Left cardiac atrium (tissue), 4 donors: ENCODE data around the gene WDPCP. TPM values are rescaled to one million over a fixed set of nuclear protein-coding genes. Genes with fewer than 3 reads are reported as not detected.
"Not testable (repeated sequence)": the region's sequence is repeated elsewhere in the genome, so short reads cannot be mapped to it uniquely, and the experiment has no call there.

Experiments used
- ATAC-seq, 2 donors: fragments of 200-7000 bp; cut with Tn5 transposase; one replicate each; pipeline ENCODE4 v1.9.1; 2020; ENCODE audit warnings: mild to moderate bottlenecking in 2 of 2, moderate library complexity in 2 of 2
- DNase-seq: peaks from one replicate; pipeline ENCODE4 v3.0.0-alpha.2; 2020
- intact Hi-C, 2 donors: fragments of 100-400 bp; cut with DNase I; formaldehyde crosslinking; loops; one replicate each; pipeline versions ENCODE4 v1.14.1 to v1.15.1; 2022 to 2023
- total RNA-seq, 2 donors: library from RNA; stranded (reverse); fragmentation: NEBNext Ultra II Directional; extraction: Animal tissue kit (Norgen Biotek cat#: 25700); gene quantifications; one replicate each; pipeline ENCODE4 v1.2.1, GENCODE V29; 2021
- donor health status: DM: no; HTN: yes; CAD: no.
- donor health status: DM: no; HTN: yes; CAD: no; lungs with severe emphysema.
- donor health status: DM: yes; HTN: yes; CAD: no.
- donor health status: Dilated cardiomyopathy.

WDPCP gene
- total RNA-seq, 2 donors from 2014 or later, result 12.4 to 13.9 TPM

- DNase-seq, intact Hi-C loops, ATAC-seq: not testable (repeated sequence)
These were observed 30.5 kb downstream of the WDPCP start for GRCh38 chr2:63557819-63558218.

DNA sequence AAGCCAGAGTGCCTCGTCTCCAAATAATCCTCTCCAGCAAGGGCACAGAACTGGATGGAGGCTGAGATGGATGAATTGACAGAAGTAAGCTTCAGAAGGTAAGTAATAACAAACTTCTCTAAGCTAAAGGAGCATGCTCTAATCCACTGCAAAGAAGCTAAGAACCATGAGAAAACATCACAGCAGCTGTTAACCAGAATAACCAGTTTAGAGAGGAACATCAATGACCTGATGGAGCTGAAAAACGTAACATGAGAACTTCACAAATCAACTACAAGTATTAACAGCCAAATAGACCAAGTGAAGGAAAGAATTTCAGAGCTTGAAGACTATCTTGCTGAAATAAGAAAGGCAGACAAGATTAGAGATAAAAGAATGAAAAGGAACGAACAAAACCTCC is 32.3 kb downstream of the WDPCP start:
- ATAC-seq, result no peak
- DNase-seq, result no peak
- intact Hi-C loops, result no loop called here

DNA sequence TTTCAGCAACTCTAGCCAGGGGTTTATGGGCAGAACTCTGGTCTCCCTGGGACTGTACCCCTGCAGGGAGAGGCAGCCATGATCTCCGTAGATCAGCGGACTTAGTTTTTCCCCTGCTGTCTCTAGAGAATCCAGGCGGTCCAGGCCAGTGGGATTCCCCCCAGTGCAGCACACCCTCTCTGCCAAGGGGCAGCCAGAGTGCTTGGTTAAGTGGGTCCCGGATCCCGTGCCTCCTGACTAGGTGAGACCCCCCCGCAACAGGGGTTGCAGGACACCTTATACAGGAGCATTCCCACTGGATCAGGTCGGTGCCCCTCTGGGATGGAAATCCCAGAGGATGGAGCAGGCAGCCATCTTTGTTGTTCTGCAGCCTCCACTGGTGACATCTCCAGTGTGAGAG is 33.0 kb downstream of the WDPCP start:
- intact Hi-C loops, result no loop called here
- ATAC-seq, result no peak

DNA sequence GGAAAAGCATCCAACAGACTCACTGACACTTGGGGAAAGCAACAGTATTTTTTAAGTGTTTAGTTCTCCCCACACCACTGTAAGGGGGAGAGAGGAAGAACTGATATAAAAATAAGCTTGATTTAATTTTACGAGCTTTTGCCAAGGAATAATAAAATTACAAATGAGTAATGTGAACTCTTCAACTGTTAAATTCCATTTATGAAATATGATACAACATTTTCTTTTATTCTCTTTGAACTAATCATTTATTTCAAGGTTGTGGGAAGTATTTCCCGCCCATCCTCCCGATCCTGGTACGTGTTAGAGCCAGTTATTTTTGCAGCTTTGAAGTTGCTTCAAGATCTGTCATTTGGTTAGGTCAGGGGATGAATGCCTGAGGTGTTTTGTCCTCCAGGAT is 35.2 kb downstream of the WDPCP start:
- intact Hi-C loops, result no loop called here
- DNase-seq, result no peak
- peak in 1 of 2 donors; percentile 77 for ATAC-seq

More for the DNA sequence above, 33.0 kb downstream of the WDPCP start:
- DNase-seq, result no peak

DNA sequence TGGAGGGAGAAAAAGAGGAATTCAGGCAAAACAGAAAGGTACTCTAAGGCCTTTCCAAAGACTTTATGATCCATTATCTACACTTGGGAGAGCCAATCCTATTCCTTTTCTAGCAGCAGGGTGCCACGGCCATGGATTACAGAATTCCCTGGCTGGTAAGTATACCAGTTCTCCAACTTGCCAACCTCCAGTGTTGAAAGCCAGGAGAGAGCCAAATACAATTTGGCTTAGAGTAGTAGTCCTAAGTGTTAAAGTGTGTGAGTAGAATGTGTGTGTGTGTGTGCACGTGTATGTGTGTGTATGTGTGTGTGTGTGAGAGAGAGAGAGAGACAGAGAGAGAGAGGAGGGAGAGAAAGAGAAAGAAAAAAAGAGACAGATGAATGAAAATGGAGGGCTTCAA is 43.3 kb downstream of the WDPCP start:
- DNase-seq (peak; percentile 22), ATAC-seq (peak in 1 of 2 donors; percentile 99)
- intact Hi-C loops, result no loop called here

DNA sequence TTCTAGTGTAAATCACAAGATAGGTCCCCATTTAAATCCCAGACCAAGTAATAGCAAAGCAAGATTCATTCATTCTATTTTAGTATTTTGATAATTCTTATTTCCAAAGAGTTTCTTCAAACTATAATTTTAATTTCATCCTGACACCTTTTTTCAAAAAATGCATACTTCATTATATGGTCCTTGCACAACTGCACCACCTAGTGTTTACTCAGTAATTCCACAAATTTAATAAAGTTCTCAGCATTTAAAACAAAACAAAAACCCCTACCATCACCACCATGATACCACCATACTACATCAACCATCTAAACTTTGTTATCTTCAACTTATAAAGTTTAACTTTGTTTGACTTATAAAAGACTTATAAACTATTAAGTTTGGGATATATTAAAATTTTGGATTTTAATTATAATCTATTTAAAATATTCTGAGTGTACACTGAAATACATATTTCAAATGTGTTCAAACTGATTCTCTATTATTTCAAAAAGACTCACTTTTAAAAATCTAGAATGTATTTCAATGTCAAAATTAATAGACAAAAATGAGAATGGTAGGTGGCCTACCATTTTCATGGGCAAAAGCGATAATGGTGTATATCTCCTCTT is 44.2 kb downstream of the WDPCP start:
- intact Hi-C loops, result no loop called here
- DNase-seq (no peak), ATAC-seq (no peak)

DNA sequence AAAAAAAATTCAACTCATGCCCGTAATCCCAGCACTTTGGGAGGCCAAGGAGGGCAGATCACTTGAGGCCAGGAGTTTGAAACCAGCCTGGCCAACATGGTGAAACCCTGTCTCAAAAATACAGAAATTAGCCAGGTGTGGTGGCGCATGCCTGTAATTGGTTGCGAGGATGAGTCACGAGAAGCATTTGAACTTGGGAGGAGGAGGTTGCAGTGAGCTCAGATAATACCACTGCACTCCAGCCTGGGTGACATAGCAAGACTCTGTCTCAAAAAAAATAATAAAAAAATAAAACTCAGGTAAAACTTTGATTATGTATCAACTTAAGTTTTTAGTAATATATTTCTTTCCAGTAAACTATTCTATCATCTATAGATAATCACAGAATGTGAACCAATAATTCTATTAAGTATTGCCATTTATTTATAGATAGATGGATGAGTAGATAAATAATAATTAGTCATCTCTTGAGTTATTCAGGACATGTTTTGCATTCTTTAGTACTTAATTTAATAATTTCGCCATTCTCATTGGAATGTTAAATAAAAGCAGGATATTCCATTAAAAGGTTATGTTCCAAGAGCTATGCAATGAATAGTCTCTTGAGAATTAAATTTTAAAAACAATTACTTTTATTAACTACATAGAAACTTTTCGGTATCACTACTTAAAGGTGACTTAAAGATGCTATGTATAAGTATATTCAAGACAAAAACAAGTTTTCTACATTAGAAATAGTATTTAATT is 48.7 kb downstream of the WDPCP start:
- ATAC-seq (no peak), DNase-seq (no peak)
- intact Hi-C loops, result no loop called here

- no peak for DNase-seq
- intact Hi-C loops, result no loop called here
- ATAC-seq, result no peak
These were observed 49.9 kb downstream of the WDPCP start for GRCh38 chr2:63538390-63538789.

DNA sequence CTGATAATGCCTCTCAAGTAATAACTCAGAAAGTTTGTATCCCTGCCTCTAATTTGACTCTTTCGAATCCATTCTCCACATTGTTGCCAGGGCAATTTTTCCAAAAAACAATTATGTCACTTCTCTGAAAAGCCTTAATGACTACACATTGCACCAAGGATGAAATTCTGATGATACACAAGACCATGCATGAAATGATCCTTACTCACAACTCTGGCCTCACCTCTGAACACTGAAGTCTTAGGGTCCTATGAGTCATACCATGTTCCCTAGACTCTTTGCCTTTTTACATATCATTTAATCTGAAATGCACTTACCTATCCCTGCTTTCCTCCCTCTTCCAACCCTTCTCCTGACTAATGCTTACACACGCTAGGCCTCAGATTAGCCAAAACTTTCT is 51.0 kb downstream of the WDPCP start:
- DNase-seq (no peak), ATAC-seq (no peak)
- intact Hi-C loops, result no loop called here

DNA sequence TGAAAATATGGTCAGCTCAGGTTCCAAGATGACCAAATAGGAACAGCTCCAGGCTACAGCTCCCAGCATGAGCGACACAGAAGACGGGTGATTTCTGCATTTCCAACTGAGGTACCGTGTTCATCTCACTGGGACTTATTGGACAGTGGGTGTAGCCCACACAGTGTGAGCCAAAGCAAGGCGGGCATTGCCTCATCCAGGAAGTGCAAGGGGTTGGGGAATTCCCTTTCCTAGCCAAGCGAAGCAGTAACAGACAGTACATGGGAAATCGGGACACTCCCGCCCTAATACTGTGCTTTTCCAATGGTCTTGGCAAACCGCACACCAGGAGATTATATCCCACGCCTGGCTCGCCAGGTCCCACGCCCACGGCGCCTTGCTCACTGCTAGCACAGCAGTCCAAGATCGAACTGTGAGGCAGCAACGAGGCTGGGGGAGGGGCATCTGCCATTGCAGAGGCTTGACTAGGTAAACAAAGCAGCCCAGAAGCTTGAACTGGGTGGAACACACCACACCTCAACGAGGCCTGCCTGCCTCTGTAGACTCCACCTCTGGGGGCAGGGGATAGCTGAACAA is 57.5 kb downstream of the WDPCP start:
- ATAC-seq (no peak), DNase-seq (no peak)
- intact Hi-C loops, result no loop called here

GRCh38 chr2:63525905-63526304 is 62.4 kb downstream of the WDPCP start:
- DNase-seq (no peak), ATAC-seq (no peak)
- intact Hi-C loops, result no loop called here

- intact Hi-C loops, result no loop called here
- DNase-seq (no peak), ATAC-seq (no peak)
These were observed 65.3 kb downstream of the WDPCP start for GRCh38 chr2:63522950-63523349.

DNA sequence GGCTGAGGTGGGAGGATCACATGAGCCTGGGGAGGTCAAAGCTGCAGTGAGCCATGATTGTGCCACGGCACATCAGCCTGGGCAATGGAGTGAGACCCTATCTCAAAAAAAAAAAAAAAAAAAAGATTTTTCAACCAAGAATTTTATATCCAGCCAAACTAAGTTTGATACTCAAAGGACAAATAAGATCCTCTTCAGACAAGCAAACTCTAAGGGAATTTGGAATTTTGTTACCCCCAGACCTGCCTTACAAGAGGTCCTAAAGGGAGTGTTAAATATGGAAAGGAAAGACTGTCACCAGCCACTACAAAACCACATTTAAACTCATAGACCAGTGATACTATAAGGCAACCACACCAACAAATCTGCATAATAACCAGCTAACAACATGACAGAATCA is 67.5 kb downstream of the WDPCP start:
- ATAC-seq (no peak), DNase-seq (no peak)
- intact Hi-C loops, result no loop called here

DNA sequence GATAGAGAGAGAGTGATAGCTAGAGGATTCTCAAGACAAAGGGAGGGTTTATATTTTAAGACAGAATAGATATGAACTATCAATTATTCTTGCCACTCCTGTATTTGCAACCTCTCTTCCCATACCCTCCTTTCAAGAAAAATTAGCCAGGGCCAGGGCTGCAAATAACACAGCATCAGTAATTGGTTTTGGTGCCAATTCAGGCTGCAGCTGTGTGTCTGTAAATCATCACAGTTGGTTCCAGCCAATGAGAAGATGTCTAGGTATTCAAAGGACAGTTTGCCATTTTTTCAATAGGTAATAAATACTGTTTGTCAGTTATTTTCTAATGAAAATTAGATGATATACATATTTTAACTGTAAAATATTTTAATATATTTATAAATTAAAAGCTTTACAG is 73.5 kb downstream of the WDPCP start:
- intact Hi-C loops, result no loop called here

DNA sequence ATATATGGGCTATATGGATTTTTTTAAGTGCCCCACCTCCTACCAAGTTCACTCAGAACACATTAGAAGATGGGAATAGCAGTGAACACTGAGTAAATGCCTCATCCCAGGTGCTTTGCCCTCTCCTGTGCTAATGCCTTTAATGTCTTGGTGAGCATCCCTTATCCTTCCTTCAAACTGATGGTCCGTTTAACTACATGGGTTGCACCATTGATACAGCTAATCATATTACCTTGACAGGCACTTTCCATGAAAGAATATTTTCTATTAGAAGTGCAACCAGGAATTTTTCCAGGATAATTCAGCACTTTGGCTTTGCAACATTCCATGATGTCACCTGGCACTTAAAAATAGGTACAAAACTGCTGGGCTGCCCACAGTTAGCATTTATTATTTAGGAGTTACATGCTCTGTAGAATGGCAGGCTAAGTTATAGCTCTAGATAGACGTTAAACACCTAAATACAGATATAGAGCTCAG is 74.0 kb downstream of the WDPCP start:
- intact Hi-C loops, result no loop called here
- no peak for ATAC-seq
- no peak for DNase-seq

More for the DNA sequence above, 73.5 kb downstream of the WDPCP start:
- DNase-seq (no peak), ATAC-seq (no peak)

GRCh38 chr2:63506320-63506719 is 82.0 kb downstream of the WDPCP start:
- DNase-seq, result no peak
- no peak for ATAC-seq
- intact Hi-C loops, result no loop called here

- intact Hi-C loops, result no loop called here
- no peak for DNase-seq
- no peak for ATAC-seq
These were observed 84.5 kb downstream of the WDPCP start for GRCh38 chr2:63503818-63504217.

DNA sequence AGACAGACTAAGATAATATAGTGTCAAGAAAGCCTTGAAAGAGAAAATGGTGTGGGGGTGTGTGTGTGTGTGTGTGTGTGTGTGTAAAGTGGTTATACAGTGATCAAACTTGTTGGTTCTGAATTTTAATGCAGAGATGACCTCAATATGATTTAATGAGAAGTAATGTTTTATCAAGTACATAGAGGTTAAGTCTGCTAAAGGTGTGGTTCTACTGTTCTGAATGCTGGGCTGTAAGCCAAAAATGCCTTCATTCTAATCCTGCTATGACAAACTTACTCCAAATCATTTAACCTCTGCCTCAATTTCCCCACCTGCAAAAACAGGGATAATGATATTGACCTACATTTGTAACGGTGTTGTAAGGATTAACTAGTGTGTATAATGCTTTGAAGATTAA is 87.9 kb downstream of the WDPCP start:
- no peak for ATAC-seq
- intact Hi-C loops, result no loop called here

DNA sequence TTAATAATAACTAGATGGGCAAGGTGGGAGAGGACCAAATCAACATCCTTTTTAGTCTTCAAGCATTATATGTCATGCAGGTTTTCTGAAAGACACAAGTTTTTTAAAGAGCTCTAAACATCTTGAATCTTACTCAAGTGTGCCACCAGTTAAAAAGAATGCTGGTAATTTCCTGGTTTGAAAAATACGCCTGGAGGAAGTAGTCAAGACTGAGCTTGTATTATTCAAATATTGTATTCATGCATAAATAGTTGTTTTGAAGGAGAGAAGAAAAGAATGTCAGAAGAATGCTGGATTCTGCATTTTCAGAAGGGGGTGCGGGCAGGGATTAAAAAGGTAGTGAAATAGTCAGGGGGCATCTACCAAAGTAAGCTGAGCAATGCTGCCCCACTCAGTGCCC is 90.7 kb downstream of the WDPCP start:
- DNase-seq (no peak), ATAC-seq (no peak)
- intact Hi-C loops, result no loop called here

More for the DNA sequence above, 87.9 kb downstream of the WDPCP start:
- no peak for DNase-seq

DNA sequence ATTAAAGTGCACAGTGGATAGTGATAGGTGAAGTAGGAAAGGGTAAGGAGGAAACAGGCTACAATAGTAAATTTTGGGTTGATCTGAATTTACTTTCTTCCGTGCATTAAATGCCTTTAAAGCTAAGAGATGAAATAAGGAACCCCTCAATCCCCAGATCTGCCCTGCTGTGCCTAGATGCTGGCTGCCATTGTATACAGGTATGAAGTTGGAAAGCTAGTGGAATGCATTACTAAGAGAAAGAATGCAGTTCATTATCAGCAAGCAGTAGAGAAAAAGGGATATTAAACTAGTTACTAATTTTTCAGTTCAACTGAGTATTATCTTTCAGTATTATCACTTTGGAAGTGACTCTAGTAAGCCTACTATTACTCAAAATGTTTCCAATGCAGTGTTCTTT is 93.3 kb downstream of the WDPCP start:
- intact Hi-C loops, result no loop called here
- no peak for ATAC-seq
- DNase-seq, result no peak

GRCh38 chr2:63494100-63494499 is 94.2 kb downstream of the WDPCP start:
- ATAC-seq, result no peak
- DNase-seq, result no peak
- intact Hi-C loops, result no loop called here
